ENCODE results near the gene COLEC12.

Gene COLEC12

DNA sequence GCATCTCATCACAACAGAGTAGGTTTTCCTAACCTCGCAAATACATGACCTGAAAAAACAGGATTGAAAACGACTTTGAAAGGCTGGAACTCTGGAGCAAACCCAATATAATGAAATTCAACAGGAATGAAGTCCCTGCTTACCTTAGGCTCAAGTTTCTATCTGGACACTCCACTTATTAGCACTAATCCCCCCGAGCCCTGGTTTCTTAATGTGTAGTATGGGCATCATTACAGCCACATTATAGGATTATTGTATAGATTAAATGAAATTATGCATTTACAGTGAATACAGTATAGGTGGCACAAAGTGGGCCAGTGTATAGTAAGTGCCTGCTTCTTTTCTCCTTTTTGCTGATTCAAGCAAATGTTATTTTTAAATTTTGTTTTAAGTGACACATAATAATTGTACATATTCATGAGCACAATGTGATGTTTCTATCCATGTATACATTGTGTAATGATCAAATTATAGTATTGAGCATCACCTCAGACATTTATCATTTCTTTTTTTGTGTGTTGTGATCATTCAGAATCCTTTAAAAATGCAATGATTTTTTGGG lies 118.0 kb downstream of the COLEC12 start:
- no peak for DNase-seq

DNA sequence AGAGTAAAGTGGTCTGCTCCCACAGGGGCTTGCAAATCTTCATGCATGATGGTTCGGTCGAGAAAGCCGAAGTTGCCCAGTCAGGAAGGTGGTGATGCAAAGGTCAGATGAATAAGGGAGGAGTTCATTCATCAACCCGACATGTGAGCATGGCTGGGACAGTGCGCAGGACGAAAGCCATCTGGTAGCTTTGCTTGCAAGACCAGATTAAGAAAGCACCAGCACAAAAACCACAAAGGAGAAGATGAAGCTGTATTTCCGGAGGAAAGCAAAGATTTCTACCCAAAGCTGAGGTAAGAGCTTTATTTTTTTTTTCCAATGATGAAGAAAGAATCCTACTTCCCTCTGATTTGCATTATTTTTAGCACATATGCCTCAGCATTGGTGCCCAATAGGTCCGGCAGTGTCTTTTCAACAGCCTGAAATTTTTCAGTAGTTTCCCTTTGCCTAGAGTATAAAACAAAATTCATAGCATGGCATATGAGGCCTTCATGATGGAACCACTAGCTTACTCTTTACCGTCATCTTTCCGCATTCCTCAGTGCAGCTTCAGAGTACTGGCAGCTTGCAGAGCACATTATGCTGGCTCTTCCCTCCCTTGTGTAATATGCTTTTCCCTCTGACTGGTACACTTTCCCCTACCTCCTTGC lies 120.7 kb downstream of the COLEC12 start:
- no peak for DNase-seq

DNA sequence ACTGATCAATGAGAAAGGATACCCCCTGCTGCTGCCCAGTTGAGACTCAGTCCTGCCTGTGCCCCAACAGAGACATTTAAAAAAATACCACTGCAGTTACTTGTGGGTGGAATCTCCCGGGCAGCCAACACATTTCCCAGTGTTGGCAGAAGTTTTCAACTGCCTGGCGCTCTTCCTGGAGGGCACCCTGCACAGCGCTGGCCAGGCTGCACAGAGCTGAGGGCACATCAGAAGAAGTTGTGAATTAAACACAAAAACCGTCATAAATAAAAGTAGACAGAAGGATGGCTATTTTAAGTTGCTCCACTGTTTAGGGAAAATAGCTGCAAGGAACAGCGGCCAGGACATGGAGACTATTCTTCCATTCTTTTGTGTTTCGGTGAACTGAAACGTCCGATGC lies 122.4 kb downstream of the COLEC12 start:
- DNase-seq: no peak

DNA sequence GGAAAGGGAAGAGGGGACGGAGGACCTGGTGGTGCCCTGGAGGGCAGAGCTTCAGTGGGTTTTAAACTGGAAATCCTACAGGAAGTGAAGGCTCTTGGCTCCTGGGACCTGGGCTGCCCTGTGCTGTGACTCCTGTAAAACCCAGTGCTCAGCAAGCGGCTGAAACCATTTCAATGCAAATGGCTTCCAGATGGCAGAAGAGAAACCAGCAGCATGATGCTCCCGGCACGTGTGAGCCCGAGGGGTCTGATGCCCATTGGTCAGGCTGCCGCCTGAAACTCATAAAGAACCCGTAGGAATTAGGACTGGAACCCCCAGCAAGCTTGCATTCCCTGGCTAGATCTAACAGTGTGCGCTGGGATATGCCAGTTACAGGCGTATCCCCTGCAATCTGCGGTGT lies 123.4 kb downstream of the COLEC12 start:
- DNase-seq: no peak

DNA sequence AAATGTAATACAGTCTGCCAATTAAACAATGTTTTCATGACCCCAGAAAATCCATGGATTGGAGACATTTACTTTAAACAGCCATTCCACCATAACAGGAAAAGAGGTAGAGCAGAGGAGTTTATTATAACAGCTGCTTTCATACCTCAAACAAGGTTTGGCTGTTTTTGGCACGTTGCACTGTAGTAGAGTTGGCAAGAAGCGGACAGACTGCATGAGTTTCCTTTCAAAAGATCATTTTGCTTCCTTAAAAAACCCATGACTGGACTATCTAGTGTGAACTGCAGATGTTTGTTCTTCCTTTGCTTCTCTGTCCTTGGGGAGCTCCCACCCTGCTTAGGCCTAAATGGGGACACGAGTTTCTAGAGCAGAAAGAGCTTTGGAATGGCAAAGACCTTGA lies 124.2 kb downstream of the COLEC12 start:
- no peak for DNase-seq

DNA sequence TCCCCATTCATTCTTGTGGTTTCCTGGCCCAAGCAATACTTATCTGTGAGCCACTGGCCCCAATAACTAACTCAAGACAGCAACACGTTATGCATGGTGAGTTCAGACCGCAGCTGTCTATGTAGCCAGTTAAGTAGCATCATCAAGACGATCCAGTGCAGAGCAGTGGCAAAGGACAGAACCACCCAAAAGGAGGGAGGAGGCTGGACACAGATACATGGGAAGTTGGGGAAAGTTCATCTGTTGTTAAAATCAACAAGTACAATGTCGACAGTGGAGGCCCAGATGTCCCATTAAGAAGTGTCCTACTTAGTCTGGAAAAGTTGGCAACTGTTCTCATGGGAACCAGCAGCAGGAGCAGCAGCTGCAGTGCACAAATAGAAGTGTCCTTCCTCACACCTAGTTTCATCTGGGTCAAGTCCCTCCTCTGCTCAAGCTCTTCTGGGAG lies 125.8 kb downstream of the COLEC12 start:
- DNase-seq: no peak

DNA sequence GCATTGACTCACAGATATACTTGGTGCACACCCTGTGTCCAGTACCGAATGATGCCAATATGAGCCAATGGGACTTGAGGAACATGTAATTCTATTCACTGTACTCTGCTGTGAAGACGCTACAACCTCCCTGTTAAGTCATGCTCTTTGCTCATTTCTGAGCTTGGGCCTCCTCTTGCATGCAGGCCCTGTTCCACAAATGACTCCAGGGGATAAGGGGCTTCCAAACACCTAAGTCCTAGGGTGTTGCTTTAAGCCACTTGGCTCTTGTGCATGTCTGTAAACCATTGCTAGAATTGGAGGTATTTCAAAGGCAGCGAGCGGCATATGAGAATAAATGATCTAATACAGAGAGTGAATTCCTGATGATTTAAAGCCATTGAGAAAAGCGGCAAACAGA lies 126.7 kb downstream of the COLEC12 start:
- no peak for DNase-seq

DNA sequence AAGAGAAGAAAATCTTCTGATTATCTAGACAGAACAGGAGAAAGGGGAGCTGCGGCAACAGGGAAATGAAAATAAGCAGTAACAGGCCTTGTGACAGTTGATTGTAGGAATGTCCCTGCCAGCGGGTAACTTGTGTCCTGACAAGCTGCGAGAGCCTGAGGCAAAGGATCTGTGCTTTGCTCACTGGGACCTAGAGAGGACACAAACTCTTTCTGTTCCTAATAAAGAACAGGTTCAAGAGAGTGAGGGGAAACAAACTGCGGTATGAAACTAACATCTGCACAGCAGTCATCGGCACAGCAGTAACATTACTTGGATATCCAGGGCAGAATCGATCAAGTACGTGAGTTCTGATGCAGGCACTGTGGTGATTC lies 128.9 kb downstream of the COLEC12 start:
- no peak for DNase-seq

DNA sequence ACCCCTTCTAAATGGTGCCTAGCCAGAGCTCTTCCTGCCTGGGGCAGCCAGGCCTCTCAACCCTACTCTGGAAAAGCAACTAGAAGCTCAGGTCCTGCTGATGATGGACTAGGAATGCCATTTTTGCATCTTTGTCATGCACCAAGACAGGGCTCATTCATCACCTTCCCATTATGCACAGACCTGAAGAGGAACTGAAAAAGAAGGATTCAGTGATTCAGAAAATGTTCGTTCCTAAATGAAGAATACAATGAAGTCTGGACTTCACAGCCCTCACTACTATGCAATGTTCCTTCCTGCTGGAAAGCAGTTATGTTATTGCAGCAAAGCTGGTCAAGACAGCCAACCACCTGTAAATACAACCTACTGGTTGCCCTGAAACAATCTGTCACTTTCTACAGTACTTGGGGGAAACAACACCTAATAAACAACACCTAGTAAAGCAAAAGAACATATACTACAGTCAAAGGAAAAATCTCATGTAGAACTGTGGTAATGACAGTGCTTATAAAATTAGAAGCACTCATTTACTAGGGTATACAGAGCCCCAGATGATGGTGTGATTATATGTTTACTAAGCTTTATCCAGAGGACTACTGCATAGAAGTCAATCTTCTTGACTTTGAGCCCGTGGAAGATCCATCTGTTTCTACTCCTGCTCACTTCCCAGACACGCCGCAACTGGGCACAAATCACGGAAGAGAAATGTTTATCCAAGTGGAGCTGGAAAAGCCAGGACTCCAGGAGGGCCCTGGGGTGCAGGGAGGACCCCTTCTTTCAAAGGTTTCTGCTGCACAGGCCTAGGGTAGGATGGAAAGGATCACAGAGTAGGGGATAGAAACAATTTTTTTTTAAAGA lies 129.5 kb downstream of the COLEC12 start:
- DNase-seq: no peak

DNA sequence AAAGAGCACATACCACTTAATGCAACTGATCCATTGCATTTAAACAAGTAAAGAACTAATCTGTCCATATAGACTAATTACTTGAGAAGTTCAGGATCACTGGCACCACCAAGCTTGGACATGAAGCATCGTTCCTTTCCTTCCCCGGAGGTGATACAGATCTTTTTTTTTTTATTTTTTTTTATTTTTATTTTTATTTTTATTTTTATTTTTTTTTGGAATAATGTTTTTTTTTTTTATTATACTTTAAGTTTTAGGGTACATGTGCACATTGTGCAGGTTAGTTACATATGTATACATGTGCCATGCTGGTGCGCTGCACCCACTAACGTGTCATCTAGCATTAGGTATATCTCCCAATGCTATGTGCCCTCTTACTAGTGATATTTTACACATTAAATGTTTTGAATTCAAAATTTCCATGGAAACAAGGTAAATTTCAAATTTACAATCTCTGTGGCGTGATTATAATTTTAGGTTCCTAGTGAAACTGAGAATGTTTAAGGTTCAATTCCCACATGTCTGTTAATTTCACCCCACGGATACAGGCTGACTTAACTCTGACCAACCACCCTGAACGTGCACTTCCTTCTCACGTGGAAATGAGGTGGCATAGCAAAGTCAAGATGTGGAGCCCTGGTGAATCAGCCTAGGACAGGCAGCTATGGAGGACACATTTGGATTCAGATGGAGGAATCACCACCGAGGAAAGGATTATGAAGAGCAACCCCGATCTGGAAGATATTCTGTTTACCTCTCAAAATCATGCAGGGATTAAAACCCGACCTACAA lies 131.1 kb downstream of the COLEC12 start:
- DNase-seq: no peak

DNA sequence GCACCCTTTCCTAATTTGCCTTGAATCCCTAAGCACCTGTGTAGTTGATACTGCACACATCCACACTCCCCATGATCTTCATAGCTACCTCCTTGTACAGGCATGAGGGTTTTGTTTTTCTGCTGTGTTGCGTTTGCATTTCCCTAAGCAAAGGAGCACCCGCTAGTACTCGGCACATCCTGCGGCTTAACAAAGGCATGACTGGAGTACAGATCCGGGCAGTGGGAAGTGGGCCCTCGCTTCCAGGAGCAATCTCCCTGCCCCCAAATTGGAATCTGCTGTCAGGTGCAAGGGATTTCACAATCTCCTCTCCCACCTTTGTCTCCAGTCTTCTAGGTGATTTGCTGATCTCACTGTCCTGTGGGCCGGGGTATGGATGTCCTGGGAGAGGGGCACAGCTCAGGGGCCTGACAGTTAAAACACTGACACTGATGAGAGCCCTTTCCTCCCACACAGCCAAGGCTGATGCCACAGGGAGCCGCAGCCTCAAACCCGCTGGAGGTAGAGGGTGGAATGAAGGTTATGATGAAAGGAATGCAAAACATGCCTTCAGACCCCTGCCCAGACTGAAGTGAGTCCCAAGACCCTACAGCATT lies 133.9 kb downstream of the COLEC12 start:
- no peak for DNase-seq

DNA sequence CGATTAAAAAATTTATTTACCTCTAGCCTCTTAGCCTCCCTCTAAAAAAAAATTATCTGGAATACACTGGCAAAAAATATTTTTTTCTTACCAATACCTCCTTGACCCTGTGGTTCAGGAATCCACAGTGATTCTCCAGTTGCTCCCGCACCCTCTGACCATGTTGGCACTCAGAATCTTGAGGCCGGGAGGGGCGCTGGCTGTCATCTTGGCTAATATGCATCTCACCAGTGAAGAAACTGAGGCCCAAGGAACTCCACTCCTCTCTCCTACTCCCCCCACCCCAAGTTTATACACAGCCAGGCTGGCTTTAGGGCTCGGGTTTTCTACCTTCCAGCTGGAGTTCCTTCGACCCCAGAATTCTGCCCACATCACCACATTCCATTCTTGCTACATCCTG lies 134.8 kb downstream of the COLEC12 start:
- DNase-seq: no peak

DNA sequence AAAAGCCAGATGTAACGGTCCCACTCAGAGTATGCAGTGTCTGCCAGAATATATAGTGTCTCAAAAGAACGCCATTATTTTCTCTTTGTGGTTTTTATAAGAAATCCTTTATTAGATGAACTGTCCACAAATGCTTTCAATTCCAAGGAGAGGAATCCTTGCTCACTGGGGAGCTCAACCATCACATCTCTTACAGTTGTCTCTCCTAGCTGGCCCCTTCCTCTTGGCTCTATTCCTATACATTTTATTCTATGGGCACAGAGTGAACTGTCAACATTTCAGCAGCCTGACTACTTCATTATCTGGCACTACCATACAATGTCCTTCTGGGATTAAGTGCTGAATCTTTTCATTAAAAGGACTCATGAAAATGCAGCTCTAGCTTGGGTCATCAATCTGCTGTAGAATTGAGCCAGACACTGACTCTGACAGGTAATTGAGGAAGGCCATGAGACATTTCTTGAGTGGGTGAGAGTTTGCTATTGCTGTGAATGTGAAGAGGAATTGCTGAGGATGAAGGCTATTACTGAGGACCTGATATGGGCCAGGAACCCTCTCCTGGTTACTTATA lies 136.2 kb downstream of the COLEC12 start:
- no peak for DNase-seq

DNA sequence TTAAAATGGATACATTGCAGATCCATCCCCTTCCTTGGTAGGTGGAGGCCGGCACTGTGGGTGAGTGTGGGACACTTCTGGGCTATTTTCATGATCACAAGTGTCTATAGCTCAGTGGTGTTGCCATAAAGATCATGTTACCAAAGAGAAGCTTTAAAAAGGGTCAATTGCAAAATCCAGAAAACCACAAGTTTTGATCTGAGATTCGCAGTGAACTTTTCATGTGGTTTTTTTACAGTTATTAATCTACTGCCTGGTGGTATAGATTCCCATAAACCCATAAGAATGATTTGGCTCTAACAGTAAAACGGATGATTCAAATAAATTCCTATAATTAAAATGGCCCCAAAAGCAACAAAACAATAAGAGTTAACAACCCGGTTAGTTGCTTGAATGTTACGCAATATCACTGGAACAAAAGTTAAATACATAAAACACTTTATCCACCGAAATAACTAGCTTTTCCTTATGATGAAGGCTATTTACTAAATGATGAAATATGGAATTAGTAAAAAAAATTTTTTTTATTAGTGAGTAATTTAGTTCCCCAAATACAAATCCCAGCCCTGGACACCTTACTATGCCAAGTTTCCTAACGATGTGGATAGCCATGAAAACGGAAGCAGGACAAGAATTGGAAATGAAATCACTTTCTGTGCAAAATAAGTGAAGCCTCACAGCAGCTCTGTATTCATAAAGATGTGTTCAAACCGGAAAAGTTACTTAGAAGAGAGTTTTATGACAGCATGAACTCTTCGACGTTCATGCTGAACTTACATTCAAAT lies 137.0 kb downstream of the COLEC12 start:
- DNase-seq: no peak

DNA sequence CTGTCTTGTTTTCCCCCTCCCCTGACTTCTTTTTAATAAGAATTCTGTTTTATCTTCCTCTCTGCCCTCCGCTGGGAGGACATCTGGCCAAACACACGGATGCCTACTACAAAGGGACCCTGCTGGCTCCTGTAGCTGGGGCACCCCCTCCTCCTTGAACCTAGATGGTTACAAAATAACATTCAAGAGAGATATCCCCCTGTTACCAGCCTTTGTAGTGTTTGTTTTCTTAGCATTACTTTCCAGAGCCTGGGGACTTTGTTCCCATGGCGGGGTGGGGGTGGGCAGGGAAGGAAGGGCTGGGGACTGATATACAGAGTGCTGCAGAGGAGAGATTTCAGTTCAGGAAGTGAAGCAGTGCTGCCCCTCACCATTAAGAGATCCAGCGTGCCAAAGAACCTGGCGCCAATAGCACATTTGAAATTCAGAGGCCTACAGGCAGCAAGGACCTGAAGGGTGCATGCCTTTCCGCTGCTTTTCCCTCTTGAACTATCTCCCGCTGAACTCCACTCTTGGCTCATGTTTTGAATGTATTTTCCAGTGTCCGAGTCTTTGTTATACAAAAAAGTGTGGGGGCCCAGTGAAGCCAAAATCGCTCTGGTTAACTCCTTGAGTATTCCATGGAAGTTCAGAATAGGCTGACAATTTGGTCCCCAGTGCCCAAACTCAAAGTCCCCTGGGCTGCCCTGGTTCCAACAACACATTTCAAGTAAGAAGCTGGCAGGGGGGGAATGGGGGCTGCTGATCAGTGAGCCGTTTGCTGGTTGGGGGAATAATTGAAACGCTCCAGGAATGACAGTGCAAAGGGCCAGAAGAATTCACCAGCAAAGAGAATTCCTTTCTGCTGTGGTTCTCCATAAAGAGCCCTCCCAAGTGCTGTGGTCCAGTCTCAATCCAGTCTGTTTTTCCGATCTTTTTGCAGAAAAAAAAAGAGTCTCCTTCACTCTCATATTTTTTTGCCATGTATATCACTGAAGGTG lies 137.9 kb downstream of the COLEC12 start:
- DNase-seq: no peak

DNA sequence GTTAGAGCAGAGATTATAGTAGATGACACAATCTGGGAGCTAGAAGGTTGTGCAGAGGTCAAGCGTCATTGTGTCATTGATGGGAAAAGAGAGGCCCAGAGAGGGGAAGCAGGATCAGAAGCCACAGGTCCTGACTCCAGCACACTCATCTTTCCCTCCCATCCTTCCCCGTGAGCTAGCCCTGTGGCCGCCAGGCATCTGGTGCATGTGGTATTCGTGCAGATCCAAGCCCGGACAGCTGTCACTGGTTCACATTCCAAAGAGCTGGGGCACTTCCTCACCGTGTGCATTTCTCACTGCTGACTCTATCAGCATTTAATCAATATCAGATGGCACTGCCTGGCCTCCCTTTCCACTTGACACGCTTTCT lies 138.6 kb downstream of the COLEC12 start:
- DNase-seq: no peak

DNA sequence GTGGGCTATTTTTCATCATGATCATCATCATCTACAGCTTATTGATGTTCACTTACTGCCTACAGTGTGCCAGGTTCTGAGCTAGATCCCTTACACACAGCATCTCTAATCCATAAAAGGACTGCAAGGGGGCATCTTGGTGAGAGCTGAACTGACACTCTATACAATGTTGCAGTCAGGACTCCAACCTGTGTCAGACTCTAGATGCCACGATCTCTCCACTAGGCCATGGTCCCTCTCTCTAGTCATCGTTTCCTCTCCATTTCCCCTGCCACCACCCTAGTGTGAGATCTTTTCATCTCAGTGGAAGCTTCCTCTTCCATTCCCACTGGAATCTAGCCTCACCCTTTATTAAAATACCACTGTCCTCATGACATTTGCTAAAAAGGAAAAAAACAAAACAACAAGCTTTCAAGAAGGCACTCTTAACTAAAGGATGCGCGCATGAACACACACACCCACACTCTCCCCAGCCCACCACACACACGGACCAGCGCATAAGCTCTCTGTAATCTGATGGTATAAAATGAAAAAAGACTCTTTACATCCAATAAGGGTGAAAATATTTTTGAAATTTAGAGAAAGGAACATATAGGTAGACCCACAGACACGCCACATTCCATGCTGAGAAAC lies 139.3 kb downstream of the COLEC12 start:
- no peak for DNase-seq

DNA sequence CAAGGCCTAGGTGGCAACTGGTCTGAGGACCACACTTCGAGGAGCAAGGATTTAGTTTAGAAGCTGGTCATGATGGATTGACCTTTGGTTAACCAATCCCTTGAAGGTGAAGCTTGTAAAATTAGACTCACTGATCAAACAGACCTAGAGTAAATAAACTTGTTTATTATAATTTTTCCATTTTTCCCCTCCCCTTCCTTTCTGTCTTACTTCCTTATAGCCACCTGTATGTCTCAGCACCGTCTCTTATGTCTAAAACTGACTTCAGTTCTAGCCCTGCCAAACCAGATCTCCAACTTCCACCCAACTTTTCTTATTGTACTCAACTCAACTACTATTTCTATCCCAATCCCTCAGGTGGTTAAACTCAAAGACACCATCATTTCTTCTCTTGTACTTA lies 139.8 kb downstream of the COLEC12 start:
- no peak for DNase-seq

DNA sequence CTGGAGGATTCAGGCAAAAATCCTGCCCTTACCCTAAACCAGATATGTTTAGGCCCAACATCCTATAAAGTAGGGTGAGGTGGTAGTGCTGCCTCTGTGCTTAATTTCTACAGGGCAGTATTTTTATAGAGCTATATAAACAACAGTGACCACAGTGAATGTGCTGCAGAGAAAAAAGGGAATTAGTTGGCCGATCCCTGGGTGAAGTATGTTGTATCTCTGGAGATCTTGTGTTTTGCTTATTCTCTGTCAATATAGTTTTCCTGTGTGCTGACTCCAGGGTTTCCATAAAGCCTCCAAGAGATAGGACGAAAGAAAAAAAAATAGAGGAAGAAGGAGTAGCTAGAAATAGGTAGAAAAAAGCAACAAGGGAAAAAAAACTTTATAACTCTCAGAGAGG lies 143.7 kb downstream of the COLEC12 start:
- DNase-seq: no peak

DNA sequence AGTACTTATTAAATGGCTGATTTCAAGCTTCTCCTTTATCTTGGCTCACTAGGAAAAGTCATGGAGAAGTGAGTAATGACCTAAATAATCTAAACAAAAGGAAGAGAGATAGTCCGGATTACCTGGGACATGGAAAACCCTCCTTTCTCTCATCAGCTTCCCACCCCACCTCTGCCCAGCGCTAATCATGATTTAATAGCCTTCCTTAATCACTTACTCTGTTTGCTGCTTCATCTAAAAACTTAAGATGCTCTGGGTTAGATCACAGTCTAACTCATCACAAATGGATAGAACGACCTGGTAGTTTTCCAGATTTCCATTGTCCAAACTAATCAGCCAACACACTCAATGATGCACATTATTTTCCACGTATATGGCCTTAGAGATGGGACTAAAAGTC lies 144.8 kb downstream of the COLEC12 start:
- DNase-seq: no peak
